ENCODE results near the gene MAP3K7CL.

Gene MAP3K7CL

DNA sequence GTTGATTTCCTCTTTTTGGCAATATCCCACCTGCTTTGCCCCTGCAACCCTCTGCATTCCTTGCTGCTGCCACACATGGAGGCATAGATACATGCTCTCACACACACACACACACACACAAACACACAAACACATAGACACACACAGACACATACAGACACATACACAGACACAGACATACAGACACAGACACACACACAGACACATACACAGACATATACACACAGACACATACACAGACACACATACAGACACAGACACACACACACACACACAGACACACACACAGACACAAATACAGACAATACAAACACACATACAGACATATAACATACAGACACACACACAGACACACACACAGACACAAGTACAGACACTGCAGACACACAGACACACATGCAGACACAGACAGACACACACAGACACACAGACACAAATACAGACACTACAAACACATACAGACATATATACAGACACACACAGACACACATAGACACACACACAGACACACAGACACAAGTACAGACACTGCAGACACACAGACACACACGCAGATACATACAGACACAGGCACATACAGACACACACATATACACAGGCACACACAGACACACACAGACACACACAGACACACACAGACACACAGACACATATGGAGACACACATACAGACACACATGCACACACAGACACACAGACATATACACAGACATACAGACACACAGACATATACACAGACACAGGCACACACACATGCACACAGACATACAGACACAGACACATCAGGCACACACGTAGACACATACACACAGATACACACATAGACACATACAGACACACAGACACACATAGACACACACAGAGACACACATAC, 83.3 kb downstream of the MAP3K7CL start:
- intact Hi-C loops (cut with DNase I), result no loop called here
- no peak for DNase-seq

DNA sequence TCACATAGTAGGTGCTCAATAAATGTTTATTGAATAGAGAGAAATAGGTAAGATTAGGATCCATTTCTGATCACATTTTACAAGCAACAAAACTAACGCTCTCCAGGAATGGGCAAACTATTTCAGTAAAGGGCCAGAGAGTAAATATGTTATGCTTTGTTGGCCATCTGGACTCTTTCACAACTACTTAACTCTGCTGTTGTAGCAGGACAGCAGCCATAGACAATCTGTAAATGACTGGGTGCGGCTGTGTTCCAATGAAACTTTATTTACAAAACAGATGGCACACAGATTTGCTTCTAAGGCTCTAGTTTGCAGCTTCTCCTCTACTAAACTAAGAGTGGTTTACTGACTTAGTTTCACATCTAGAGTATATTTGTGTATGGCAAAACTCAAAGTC, 85.3 kb downstream of the MAP3K7CL start:
- intact Hi-C loops (cut with DNase I), result no loop called here
- no peak for DNase-seq

- intact Hi-C loops (cut with DNase I), result no loop called here
- DNase-seq, result no peak
Observed at GRCh38 chr21:29217818-29218291, 87.4 kb downstream of the MAP3K7CL start.

DNA sequence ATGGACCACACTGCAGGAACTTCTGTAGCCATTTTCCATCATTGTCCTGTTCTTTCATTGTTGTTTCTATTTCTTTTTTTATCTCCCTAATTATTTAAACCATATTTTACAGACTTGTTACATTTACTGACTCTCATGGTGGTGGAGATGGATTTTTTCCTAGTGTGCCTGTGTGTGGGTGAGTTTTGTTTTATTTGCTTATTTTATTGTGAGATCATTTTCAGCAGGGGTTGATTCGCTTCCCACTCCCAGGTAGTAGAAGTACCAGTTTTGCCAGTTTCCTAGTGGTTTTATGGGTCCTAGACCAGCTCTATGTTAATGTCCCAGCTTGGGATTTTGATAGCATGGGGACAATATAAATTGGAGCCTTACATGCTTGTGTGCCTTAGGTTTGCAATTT, 88.3 kb downstream of the MAP3K7CL start:
- intact Hi-C loops (cut with DNase I), result no loop called here
- no peak for DNase-seq

- no peak for DNase-seq
- intact Hi-C loops (cut with DNase I), result no loop called here
Observed at GRCh38 chr21:29219165-29219770, 88.8 kb downstream of the MAP3K7CL start.

DNA sequence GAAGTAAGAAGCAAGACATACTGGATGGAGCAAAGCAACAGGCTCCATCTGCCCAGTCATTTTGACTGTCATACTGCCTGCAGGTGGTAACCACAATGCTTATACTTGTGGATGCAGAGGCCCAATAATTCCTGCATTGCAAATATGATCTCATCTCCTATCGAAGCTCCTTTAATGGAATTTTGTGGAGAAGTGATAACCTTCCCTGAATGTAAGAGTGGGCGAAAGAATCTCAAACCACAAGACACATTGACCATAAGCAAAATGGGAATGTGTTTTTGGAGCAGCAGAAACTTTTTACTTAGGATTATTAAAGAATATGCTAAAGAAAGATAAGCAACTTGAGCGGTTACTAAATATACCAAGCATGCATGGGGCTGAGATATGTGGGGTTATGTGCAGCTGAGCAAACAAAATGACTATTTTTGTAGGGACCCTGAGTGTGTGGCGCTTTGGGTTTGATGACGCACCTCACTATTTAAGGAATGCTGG, 90.9 kb downstream of the MAP3K7CL start:
- intact Hi-C loops (cut with DNase I), result no loop called here
- DNase-seq, result no peak

- DNase-seq, result no peak
Observed at GRCh38 chr21:29224006-29224405, 93.6 kb downstream of the MAP3K7CL start.

More at GRCh38 chr21:29224006-29224405, 93.6 kb downstream of the MAP3K7CL start:
- intact Hi-C loops (cut with DNase I), result no loop called here
